ENCODE results near the gene FREM3.
"Not testable (repeated sequence)": the region's sequence is repeated elsewhere in the genome, so short reads cannot be mapped to it uniquely, and the experiment has no call there.

Gene FREM3

DNA sequence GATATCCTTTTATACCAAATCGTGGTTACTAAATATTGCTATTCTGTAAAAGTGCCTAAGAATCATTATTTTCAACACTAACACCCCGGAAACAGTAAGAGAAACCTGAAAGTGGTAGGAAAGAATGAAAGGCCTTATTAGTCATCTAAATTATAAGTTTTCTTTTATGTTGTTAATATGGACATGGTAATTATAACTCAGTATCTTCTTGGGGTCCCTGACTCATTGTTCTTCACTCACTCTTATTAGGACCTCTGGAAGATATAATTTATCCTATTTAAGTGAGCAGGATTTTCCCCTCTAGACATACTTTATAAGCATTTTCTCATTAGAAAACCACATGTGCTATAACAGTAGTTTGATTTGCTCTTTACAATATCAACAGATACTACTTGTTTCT is 136.0 kb downstream of the FREM3 start:
- no peak for DNase-seq

- no peak for DNase-seq
These were observed 140.7 kb downstream of the FREM3 start for GRCh38 chr4:143559757-143560147.

GRCh38 chr4:143558823-143559756 is 141.4 kb downstream of the FREM3 start:
- DNase-seq = no peak

- DNase-seq = no peak
These were observed 142.2 kb downstream of the FREM3 start for GRCh38 chr4:143558286-143558685.

- no peak for DNase-seq
These were observed 144.8 kb downstream of the FREM3 start for GRCh38 chr4:143555676-143556075.

- no peak for DNase-seq
These were observed 145.5 kb downstream of the FREM3 start for GRCh38 chr4:143554728-143555597.

DNA sequence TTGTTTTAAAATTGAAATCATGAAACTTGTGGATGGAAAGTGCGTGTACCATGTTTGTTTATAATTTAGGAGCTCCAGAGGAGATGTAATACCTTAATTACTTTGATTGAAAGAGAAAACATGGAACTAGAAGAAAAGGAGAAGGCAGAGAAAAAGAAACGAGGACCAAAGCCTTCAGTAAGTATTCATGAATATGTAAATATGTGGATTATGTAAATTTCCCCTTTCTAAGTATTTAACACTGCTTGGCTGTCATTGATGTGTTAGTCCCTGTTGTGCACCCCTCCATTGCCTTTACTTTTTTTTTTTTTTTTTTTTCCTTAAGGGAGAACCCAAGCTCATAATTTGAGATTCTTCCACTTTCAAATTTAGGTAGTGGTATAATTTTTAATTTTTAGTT is 150.5 kb downstream of the FREM3 start:
- DNase-seq = no peak

DNA sequence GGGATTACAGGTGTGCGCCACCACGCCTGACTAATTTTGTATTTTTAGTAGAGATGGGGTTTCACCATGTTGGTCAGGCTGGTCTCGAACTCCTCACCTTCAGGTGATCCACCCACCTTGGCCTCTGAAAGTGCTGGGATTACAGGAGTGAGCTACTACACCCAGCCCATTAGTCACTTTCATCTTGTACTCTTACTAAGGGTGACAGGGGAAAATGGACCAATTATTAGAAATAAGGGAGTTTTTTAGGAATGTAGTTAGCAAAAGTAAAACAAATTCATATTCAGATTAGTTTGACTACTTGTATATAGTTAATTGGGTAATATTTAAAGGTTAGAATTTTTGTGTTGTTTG is 160.8 kb downstream of the FREM3 start:
- DNase-seq = no peak

DNA sequence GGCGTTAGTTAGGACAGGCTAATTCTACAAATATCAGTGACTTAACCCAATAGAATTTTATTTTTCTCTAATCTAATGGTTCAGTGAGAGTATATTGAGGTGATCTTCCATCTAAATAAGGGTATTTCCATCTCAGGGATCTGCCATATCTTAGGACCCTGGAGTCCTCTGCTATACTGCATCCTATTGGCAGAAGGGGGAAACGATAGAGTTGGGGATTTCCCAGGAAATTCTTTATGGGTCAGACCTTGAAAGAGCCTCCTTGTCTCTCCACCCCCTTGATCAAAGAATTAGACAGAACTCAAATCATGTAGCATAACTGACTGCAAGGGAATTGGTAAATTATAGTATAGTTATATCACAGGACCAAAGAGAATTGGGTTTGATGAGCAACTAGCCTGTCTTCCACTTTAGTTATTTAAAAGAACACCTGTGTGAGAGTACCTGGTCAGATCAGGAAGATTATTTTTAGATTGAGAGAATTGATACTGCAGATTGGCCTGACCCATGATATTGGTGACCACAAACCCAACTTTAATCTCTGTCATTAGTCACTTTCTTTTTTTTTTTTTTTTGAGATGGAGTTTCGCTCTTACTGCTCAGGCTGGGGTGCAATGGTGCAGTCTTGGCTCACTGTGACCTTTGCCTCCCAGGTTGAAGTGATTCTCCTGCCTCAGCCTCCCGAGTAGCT is 161.4 kb downstream of the FREM3 start:
- DNase-seq = no peak

DNA sequence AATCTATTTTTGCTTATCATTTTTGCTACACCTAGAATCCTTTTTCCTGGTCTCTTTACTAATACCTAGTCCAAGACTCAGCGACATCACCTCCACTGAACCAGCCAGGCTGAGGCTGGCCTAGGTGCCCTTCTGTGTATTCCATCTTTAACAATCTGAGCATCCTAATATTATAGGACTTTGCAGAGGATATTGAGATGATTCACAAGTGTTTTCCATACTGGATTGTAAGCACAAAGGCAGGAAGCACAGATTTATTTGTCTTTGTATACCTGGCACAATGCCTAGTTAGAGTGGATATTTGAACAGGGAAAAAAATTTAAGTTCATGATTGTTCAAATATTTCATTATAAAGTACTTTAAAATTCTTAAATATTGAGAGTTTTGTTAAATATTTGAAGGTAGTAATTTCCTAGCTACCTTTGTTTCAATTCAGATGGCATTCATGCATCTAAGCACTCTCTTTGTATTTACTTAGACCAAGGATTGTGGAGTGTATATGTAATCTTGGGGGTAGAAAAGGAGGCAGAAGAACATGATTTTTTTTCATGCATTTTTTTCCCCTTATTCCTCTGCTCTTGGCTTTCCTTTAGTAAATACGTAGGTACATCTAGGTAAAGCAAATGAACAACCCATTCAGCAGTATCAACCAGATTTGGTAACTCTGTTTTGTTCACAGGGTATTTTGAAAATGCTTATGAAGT is 168.5 kb downstream of the FREM3 start:
- no peak for DNase-seq

DNA sequence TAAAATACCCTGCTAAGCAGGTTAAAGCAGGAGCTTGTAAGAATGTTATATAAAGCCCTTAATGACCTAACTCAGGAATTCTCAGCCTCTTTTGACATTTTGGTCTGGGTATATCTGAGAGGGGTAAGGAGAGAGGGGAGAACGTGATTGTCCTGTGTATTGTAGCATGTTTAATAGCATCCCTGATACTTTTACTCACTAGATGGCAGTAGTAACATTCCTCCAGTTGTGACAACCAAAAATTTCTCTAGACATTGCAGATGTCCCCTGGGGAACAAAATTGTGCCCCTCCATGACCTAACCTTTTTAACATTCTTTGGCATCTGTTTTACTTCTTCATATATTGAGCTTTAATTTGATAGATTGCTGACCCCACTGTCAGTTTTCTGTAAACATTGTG is 169.1 kb downstream of the FREM3 start:
- DNase-seq = no peak

GRCh38 chr4:143528046-143528445 is 172.4 kb downstream of the FREM3 start:
- DNase-seq = not testable (repeated sequence)

All from cortex of kidney (tissue), 1 donor.